HEK293 (cell line): ENCODE measurements around the gene TRABD2A.

Experiments
- CTCF ChIA-PET: fragments of 350-600 bp; formaldehyde crosslinking; extraction: SDS; loops from one replicate; lab custom pipeline; 2021; ENCODE audit warnings: antibody characterized with exemption; lab: Yijun Ruan, JAX
- POLR2A ChIA-PET: fragments of 300-600 bp; formaldehyde crosslinking; extraction: SDS; loops from one replicate; lab custom pipeline; 2020; ENCODE audit warnings: antibody characterized with exemption, inconsistent platforms; lab: Yijun Ruan, JAX
- H3K27ac ChIP-seq: fragments of 200-500 bp; sonication (Bioruptor generic); 2 replicates; pipeline ENCODE4 v1.5.1; 2014; ENCODE audit warnings: low read depth, low read length, control low read depth, inconsistent platforms; ENCODE audit errors: extremely low read depth
- H3K36me3 ChIP-seq, 2 experiments: fragments of 200-500 bp in 1 of 2; sonication (Bioruptor generic) in 1 of 2; 1 replicate in 1 of 2; 2 replicates in 1 of 2; pipeline ENCODE4 v1.5.1; 2014 to 2017; ENCODE audit warnings: inconsistent platforms in 2 of 2, low read length in 2 of 2; ENCODE audit not compliant: control insufficient read depth in 2 of 2, insufficient read depth in 1 of 2
- H3K4me1 ChIP-seq: fragments of 200-500 bp; sonication (Bioruptor generic); 2 replicates; pipeline ENCODE4 v1.5.1; 2014; ENCODE audit warnings: mild to moderate bottlenecking, low read length, inconsistent platforms; ENCODE audit not compliant: control insufficient read depth, insufficient read depth
- H3K4me3 ChIP-seq: 2 replicates; pipeline ENCODE4 v1.5.1; 2011; ENCODE audit warnings: low read depth, mild to moderate bottlenecking, control low read depth, low read length, moderate library complexity
- H3K9me3 ChIP-seq: fragments of 200-500 bp; sonication (Bioruptor generic); 2 replicates; pipeline ENCODE4 v1.5.1; 2014; ENCODE audit warnings: low read depth, low read length, inconsistent platforms; ENCODE audit not compliant: control insufficient read depth, insufficient read depth
- AEBP2 ChIP-seq: fragments of 450-650 bp; formaldehyde crosslinking; IDR thresholded peaks from 2 replicates; pipeline ENCODE4 v1.5.1; 2016; ENCODE audit warnings: missing biosample characterization, missing genetic modification characterization, borderline replicate concordance
- SCRT2 ChIP-seq: fragments of 450-650 bp; formaldehyde crosslinking; IDR thresholded peaks from 2 replicates; pipeline ENCODE4 v1.5.1; 2016; ENCODE audit warnings: missing biosample characterization, missing genetic modification characterization
- SP2 ChIP-seq: fragments of 450-650 bp; formaldehyde crosslinking; IDR thresholded peaks from 2 replicates; pipeline ENCODE4 v1.5.1; 2016; ENCODE audit warnings: missing biosample characterization, missing genetic modification characterization
- ZBTB8A ChIP-seq: fragments of 450-650 bp; formaldehyde crosslinking; IDR thresholded peaks from 2 replicates; pipeline ENCODE4 v1.5.1; 2016; ENCODE audit warnings: missing biosample characterization, missing genetic modification characterization
- ZNF114 ChIP-seq: fragments of 450-650 bp; formaldehyde crosslinking; IDR thresholded peaks from 2 replicates; pipeline ENCODE4 v1.5.0; 2017; ENCODE audit warnings: missing biosample characterization, missing genetic modification characterization
- ZNF157 ChIP-seq: fragments of 450-650 bp; formaldehyde crosslinking; IDR thresholded peaks from 2 replicates; pipeline ENCODE4 v1.5.1; 2016; ENCODE audit warnings: missing biosample characterization, missing genetic modification characterization
- ZNF24 ChIP-seq: fragments of 450-650 bp; formaldehyde crosslinking; IDR thresholded peaks from 2 replicates; pipeline ENCODE4 v1.5.1; 2016; ENCODE audit warnings: missing biosample characterization, missing genetic modification characterization
- ZNF248 ChIP-seq: fragments of 450-650 bp; formaldehyde crosslinking; IDR thresholded peaks from 2 replicates; pipeline ENCODE4 v1.5.1; 2017; ENCODE audit warnings: missing biosample characterization, missing genetic modification characterization
- ZNF311 ChIP-seq: fragments of 450-650 bp; formaldehyde crosslinking; IDR thresholded peaks from 2 replicates; pipeline ENCODE4 v1.5.1; 2017; ENCODE audit warnings: missing biosample characterization, missing genetic modification characterization, borderline replicate concordance
- ZNF335 ChIP-seq: fragments of 450-650 bp; formaldehyde crosslinking; conservative IDR thresholded peaks from 2 replicates; pipeline ENCODE4 v1.5.1; 2016; ENCODE audit warnings: missing biosample characterization, missing genetic modification characterization
- ZNF391 ChIP-seq: fragments of 450-650 bp; formaldehyde crosslinking; IDR thresholded peaks from 2 replicates; pipeline ENCODE4 v1.5.1; 2016; ENCODE audit warnings: low read depth, missing biosample characterization, missing genetic modification characterization, borderline replicate concordance
- ZNF529 ChIP-seq: fragments of 450-650 bp; formaldehyde crosslinking; IDR thresholded peaks from 2 replicates; pipeline ENCODE4 v1.5.1; 2017; ENCODE audit warnings: missing genetic modification characterization, missing biosample characterization; ENCODE audit not compliant: insufficient replicate concordance
- ZNF544 ChIP-seq: fragments of 450-650 bp; formaldehyde crosslinking; IDR thresholded peaks from 2 replicates; pipeline ENCODE4 v1.5.0; 2017; ENCODE audit warnings: missing biosample characterization, missing genetic modification characterization
- ZNF548 ChIP-seq: fragments of 450-650 bp; formaldehyde crosslinking; IDR thresholded peaks from 2 replicates; pipeline ENCODE4 v1.5.1; 2016; ENCODE audit warnings: missing biosample characterization, missing genetic modification characterization
- ZNF561 ChIP-seq: fragments of 450-650 bp; IDR thresholded peaks from 2 replicates; pipeline ENCODE4 v1.5.1; 2018; ENCODE audit warnings: missing biosample characterization, missing genetic modification characterization, borderline replicate concordance
- ZNF629 ChIP-seq: fragments of 450-650 bp; formaldehyde crosslinking; IDR thresholded peaks from 2 replicates; pipeline ENCODE4 v1.5.1; 2017; ENCODE audit warnings: missing biosample characterization, missing genetic modification characterization
- TF ChIP-seq, protein P1 (sequence below): fragments of 450-650 bp; formaldehyde crosslinking; IDR thresholded peaks from 2 replicates; pipeline ENCODE4 v1.5.1; 2016; ENCODE audit warnings: missing biosample characterization, missing genetic modification characterization
- TF ChIP-seq, protein P2 (sequence below): fragments of 450-650 bp; formaldehyde crosslinking; IDR thresholded peaks from 2 replicates; pipeline ENCODE4 v1.5.1; 2016; ENCODE audit warnings: missing biosample characterization, missing genetic modification characterization
- TF ChIP-seq, protein P3 (sequence below): IDR thresholded peaks from 2 replicates; pipeline ENCODE4 v1.6.1; 2011; ENCODE audit warnings: mild to moderate bottlenecking, low read depth, low read length, borderline replicate concordance
- TF ChIP-seq, protein P4 (sequence below): fragments of 450-650 bp; formaldehyde crosslinking; IDR thresholded peaks from 2 replicates; pipeline ENCODE4; 2016; ENCODE audit warnings: missing biosample characterization, missing genetic modification characterization

The TRABD2A gene

GRCh38 chr2:84815146-84815545 is 65.7 kb downstream of the TRABD2A start:
- Histone ChIP-seq H3K4me1 (no peaks in the 10 kb centered on the region), H3K9me3 (no peaks in the 10 kb centered on the region), H3K36me3 (no peaks in the 10 kb centered on the region), H3K27ac (no peak overlapping the region), H3K4me3 (no peak overlapping the region)
- CTCF ChIA-PET = interaction anchor here (0.7 kb wide), 1 partner anchor 74 kb away, joined by 4 read pairs; no protein-coding TSS in a partner anchor
- POLR2A ChIA-PET = no interaction called here
- TF ChIP-seq ZNF548 (no peak), ZNF335 (tag by site-specific recombination) (no peak), AEBP2 (tag by site-specific recombination) (no peak), ZNF24 (tag by site-specific recombination) (no peak), ZBTB8A (tag by site-specific recombination) (no peak), ZNF629 (no peak), ZNF544 (tag by site-specific recombination) (no peak), ZNF529 (tag by site-specific recombination) (no peak), ZNF311 (tag by site-specific recombination) (no peak), ZNF248 (tag by site-specific recombination) (no peak), SP2 (tag by site-specific recombination) (no peak), ZNF114 (tag by site-specific recombination) (no peak), SCRT2 (tag by site-specific recombination) (no peak), ZNF391 (tag by site-specific recombination) (no peak), ZNF157 (tag by site-specific recombination) (no peak), ZNF561 (tag by site-specific recombination) (no peak)
- TF ChIP-seq, protein P1, sequence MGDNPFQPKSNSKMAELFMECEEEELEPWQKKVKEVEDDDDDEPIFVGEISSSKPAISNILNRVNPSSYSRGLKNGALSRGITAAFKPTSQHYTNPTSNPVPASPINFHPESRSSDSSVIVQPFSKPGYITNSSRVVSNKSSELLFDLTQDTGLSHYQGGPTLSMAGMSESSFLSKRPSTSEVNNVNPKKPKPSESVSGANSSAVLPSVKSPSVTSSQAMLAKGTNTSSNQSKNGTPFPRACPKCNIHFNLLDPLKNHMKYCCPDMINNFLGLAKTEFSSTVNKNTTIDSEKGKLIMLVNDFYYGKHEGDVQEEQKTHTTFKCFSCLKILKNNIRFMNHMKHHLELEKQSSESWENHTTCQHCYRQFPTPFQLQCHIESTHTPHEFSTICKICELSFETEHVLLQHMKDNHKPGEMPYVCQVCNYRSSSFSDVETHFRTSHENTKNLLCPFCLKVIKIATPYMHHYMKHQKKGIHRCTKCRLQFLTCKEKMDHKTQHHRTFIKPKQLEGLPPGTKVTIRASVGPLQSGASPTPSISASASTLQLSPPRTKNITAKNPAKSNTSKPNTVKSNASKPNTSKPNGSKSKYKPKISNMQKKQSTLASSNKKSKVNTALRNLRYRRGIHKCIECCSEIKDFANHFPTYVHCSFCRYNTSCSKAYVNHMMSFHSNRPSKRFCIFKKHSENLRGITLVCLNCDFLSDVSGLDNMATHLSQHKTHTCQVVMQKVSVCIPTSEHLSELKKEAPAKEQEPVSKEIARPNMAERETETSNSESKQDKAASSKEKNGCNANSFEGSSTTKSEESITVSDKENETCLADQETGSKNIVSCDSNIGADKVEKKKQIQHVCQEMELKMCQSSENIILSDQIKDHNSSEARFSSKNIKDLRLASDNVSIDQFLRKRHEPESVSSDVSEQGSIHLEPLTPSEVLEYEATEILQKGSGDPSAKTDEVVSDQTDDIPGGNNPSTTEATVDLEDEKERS = no peak
- TF ChIP-seq, protein P2, sequence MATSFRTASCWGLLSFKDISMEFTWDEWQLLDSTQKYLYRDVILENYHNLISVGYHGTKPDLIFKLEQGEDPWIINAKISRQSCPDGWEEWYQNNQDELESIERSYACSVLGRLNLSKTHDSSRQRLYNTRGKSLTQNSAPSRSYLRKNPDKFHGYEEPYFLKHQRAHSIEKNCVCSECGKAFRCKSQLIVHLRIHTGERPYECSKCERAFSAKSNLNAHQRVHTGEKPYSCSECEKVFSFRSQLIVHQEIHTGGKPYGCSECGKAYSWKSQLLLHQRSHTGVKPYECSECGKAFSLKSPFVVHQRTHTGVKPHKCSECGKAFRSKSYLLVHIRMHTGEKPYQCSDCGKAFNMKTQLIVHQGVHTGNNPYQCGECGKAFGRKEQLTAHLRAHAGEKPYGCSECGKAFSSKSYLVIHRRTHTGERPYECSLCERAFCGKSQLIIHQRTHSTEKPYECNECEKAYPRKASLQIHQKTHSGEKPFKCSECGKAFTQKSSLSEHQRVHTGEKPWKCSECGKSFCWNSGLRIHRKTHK = no peak
- TF ChIP-seq, protein P3, sequence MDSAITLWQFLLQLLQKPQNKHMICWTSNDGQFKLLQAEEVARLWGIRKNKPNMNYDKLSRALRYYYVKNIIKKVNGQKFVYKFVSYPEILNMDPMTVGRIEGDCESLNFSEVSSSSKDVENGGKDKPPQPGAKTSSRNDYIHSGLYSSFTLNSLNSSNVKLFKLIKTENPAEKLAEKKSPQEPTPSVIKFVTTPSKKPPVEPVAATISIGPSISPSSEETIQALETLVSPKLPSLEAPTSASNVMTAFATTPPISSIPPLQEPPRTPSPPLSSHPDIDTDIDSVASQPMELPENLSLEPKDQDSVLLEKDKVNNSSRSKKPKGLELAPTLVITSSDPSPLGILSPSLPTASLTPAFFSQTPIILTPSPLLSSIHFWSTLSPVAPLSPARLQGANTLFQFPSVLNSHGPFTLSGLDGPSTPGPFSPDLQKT = no peak
- TF ChIP-seq, protein P4, sequence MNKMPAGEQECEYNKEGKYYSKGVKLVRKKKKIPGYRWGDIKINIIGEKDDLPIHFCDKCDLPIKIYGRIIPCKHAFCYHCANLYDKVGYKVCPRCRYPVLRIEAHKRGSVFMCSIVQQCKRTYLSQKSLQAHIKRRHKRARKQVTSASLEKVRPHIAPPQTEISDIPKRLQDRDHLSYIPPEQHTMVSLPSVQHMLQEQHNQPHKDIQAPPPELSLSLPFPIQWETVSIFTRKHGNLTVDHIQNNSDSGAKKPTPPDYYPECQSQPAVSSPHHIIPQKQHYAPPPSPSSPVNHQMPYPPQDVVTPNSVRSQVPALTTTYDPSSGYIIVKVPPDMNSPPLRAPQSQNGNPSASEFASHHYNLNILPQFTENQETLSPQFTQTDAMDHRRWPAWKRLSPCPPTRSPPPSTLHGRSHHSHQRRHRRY (tag by site-specific recombination) = no peak
